Prostate gland (tissue), 2 donors: Measurements from ENCODE around the gene LTBP3.

Experiments
- CTCF ChIP-seq, 4 experiments: fragments of 200-600 bp in 2 of 4; fragments of 450-650 bp in 2 of 4; sonication (generic) in 2 of 4; IDR thresholded peaks; 1 replicate in 3 of 4; 2 replicates in 1 of 4; pipeline ENCODE4 v1.5.1; 2016 to 2019; ENCODE audit warnings: antibody characterized with exemption in 4 of 4, mild to moderate bottlenecking in 2 of 4, moderate library complexity in 2 of 4
- POLR2A ChIP-seq: fragments of 450-650 bp; IDR thresholded peaks from one replicate; pipeline ENCODE4 v1.6.1; 2016; ENCODE audit warnings: antibody characterized with exemption, mild to moderate bottlenecking
- POLR2AphosphoS5 ChIP-seq: sonication (generic); formaldehyde crosslinking; IDR thresholded peaks from one replicate; pipeline ENCODE4 v1.6.1; 2017; ENCODE audit warnings: antibody characterized with exemption

DNA sequence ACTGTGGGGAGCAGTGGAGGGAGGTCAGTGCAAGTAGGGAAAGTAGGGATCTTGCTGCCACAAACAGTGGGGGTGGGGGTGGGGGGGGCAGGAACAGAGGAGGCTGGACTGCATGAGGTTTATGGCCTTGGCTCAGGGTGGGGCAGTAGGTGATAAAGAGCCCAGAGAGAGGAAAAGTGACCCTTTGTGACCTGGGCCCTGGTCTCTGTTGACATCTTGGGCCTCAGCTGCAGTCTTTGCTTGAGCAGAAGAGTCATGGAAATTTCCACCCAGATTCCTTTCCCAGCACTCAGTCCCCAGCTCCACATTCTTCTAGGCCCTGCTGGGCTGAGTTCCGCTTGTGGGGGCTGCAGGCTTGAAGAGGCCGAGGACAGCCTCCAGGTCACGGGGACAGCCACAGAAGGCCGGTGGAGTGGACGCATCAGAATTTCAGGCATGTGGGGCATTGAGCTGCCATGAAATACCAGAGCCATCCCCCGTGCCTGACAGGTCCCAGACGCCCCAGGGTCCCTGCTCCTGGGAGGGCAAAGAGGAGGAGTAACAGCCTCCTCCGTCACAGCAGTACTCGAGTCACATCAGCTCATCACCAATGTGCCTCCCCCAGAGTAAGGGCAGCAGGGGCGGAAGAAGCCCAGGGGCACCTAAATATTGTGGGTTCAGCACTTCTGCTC is 69.0 kb downstream of the LTBP3 start:
- TF ChIP-seq POLR2AphosphoS5 (no peak), CTCF (IDR thresholded peaks at IDR 0.05) (no peak), POLR2A (no peak)
